ENCODE results near the gene RNF126.
A peak's percentile ranks its signal among the peaks of the same experiment; 100 is the strongest.
"Not testable (repeated sequence)": the region's sequence is repeated elsewhere in the genome, so short reads cannot be mapped to it uniquely, and the experiment has no call there.

RNF126 gene

DNA sequence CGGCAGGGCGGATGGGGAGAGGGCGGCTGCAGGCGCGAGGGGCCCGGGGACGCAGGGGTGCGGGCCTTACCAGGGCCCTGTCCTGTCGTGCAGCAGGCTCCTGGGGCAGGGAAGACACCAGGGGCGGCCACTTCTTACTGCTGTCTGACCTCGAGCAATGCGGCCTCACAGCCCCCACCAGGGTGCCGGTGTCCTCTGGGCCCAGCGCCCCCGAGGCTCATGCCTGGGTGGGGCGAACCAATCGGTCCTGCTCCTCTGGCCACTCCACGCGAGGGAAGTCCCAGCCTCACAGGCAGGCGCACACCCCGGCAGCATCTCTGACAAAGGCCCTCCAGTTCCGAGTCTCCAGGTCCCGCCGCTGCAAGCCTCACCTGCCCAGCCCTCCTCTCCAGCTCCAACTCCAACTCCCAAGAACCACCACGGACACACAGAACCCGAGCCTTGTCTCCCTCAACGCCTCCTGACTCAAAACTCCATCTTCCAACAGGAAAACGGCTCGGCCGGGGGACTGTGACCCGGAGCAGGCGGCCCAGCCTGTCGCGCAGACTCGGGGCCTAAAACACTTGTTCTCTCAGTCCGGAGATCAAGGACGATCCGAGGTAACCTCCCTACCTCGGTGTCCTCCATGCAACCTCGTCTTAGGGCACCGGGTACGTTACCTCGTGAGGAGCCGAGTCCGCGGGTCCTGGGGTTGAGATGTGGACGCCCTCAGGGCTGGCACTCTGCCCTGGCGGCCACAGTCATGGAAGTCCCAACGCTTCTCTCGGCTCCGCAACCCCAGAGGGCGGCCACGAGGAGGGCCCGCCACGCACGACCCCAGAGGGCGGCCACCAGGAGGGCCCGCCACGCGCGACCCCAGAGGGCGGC, 16.9 kb downstream of the RNF126 start:
- DNase-seq: no peak

DNA sequence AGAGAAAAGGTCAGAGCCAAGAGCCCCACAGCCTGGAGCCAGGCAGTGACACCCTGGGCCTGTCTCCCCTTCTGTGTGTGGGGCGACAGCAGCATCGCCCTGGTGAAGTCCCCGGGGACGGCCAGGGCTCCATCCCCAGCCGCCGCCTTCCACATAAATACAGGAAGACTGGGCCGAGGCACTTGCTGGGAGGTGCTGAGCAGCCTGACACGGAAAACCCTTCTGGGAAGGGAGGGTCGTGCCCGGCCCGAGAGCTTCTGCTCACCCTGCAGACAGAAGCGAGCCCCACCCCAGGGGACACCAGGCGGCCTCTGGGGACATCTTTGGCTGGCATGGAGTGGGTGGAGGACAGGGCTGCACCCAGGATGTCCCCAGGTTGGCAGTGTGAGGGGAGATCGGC, 18.2 kb downstream of the RNF126 start:
- no peak for DNase-seq

DNA sequence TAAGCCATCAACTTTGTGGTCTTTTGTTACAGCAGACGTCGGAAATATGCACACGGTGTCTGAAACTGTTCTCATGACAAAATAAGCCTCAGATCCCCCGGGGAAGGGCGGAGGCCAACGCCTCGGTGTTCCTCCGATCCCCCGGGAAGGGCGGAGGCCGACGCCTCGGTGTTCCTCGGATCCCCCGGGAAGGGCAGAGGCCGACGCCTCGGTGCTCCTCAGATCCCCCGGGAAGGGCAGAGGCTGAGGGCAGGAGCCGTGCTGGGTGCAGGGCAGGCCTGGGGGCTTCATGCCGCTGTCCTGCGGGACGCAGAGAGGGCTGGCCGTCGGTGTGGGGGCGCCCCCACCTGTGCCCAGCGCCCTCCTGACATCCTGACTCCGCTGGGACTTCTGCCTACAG, 18.7 kb downstream of the RNF126 start:
- no peak for DNase-seq

DNA sequence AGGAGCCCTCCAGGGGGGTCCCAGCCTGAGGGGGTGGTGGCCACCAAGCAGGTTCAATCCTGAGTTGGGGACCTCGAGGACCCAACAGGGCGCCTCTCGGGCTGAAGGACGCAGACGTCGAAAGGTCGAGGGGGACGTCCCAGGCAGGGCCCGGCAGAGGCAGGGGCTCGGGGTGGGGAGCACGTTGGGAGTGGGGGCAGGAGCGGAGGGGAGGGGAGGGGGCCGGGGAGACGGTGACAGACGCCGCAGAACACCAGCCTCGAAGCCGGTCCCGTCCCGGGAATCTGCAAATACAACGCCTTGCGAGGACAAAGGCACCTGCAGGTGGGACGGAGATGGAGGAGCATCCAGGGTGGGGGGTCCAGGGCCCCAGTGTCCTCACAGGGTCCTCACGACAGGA, 19.3 kb downstream of the RNF126 start:
- no peak for DNase-seq

DNA sequence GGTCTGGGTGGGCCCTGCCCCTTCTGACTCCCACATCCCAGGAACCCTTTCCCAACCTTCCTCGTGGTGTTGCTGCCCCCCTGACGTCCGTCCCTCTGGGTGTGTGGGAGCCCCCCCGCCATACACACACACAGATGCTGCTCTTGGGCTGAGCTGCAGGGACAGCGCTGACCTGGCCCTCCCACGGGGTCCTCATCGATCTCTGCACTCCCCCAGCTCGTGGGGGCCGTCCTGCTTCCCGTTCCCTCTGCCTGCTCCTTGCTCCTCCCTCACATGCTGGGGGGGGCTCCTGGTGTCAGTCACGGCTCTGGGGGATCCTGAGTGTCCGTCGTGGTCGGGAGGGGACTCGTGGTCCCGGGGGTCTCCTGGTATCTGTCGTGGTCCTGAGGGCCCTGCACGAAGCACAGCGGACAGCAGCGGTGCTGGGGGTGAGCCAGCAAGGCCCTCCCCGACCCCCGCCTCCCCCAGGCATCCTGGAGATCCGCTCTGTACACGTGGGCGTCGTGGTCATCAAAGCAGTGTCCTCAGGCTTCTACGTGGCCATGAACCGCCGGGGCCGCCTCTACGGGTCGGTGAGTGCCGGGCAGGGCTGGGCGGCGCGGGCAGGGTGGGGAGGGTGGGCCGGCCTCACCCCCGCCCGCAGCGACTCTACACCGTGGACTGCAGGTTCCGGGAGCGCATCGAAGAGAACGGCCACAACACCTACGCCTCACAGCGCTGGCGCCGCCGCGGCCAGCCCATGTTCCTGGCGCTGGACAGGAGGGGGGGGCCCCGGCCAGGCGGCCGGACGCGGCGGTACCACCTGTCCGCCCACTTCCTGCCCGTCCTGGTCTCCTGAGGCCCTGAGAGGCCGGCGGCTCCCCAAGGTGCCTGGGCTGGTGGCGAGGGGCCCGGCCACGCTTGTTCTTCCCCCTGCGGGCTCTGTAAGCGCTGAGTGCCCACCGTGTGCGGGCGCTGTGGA, 20.0 kb downstream of the RNF126 start:
- DNase-seq: no peak

DNA sequence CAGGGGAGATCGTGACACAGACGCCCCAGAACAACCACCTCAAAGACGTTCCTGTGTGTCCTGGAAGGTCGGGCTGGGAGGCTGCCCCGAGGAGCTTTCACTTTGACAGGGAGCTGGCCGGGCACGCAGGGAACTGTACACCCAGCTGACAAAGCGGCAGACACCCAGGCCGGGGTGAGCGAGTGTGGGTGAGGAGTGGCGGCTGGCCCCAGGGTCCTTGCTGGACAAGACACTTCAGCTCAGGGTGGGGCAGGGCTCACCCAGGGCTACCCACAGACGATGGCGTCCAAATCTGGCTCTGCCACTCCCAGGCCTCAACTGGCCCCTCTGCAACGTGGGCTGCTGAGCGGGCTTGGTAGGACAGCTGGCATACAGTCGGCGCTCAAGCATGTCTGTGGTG, 21.3 kb downstream of the RNF126 start:
- no peak for DNase-seq

DNA sequence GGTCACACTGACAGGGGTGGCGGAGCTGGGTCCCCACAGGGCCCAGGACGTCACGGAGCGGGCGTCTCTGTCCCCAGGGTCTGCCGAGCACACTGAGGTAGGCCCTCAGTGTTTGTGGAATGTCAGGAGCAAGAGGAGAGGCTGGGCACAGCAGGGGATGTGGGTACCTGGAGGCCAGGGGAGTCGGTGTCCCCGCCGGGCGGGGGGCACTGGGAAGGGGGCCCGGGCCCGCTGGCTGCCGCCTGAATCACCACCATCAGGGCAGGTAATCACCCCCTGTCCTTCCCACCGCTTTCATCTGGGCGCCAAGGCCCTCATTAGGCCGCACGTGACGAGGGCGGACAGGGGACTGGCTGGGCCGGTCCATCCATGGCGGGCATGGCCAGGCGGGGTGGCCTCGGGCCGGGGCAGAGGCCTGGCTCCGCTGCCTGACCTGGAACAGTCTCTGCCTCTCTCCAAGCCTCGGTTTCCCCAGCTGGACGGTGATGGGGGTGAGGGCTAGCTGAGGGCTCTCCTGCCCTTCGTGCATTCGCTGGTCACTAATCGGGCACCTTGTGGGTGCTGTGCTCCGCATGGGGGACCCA, 22.3 kb downstream of the RNF126 start:
- no peak for DNase-seq

DNA sequence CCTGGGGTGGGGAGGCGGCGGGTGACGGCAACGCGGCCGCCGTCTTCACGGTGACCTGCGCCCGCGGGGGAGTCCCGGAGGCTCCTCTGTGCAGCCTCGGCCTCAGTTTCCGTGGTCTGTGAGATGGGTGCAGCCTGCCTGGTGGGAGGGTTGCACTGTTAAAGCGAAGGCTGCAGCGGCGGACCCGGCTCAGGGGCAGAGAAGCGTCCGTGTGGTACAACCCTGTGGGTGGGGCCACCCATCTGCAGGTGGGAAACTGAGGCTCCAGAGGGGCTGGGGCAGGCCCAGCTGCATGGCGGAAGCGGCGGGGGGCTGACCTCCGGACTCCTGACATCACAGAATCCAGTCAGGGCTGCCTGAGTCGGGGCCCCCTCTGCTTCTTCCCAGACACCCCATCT, 22.9 kb downstream of the RNF126 start:
- DNase-seq: no peak

DNA sequence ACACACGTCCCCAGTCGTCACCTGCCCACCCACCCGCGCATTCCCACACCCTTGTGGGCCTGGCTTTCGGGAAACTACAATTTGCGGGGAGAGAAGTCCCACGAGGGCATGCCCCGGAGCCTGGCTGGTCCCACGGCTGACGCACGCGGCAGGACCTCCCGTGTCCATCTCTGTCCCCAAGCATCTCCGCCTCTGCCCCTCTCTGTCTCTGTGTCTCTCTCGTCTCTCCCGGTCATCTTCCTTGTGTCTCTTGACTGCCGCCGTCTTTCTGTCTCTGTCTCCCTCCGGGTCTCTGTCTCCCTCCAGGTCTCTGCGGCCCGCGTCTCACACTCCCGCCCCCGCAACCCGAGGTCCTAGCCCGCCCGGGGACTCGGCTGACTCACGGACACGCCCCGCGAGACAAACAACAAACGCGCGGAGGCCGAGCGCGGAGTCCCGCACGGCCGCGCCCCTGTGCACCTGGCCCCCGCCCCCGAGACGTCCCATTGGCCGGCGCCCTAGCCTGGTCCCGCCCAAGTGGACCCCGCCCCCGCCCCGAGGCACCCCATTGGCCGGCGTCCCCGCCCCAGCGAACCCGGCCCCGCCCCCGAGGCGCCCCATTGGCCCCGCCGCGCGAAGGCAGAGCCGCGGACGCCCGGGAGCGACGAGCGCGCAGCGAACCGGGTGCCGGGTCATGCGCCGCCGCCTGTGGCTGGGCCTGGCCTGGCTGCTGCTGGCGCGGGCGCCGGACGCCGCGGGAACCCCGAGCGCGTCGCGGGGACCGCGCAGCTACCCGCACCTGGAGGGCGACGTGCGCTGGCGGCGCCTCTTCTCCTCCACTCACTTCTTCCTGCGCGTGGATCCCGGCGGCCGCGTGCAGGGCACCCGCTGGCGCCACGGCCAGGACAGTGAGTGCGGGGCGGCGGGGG, 23.5 kb downstream of the RNF126 start, which contains the start of gene FGF22:
TSS of gene FGF22 (plus strand) at position 627 of the 908 bp plus-strand sequence. CDS start at position 674, 47 bp downstream.
- peak; percentile 62 to 77 for DNase-seq

DNA sequence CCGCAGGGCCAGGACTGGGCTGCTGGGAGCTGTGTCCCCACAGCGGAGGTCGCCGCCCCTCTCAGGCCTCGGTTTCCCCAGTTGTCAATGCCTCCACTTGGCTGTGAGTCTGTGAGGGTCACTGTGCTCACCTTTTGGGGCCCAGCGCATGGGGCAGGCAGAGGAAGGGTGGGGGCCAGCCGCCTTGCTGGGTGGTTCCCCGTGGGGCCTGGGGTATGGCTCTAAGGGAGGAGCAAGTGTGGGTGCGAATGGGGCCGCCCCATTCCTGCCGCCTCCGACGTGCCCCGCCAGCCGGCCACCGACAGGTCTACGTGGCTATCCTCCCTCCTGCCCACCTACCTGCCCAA, 24.1 kb downstream of the RNF126 start:
- no peak for DNase-seq

DNA sequence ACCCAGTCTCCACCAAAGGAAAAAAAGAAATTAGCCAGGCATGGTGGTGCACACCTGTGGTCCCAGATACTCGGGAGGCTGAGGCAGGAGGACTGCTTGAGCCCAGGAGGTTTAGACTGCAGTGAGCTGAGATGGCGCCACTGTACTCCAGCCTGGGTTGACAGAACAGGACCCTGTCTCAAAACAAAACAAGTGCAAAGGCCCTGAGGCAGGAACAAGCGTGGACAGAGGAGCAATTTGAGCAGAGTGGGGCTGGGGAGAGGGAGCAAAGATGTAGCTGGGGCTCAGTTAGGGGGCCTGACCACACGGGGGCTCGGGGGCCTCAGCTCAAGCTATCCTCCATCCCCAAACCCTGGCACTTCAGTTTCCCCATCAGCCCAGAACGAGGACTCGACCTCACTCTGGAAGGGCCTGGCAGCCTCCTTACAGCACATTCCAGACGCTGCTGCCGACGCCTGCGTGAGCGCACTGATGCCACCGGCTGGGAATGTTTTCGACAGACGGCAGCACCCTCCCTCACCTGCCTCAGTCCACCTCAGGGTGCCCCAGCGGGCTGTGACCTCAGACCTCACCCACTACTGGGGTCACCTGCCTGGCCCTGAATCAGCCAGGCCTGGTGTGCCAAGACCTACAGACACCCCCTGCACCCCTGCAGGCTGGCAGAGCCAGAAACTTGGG, 27.9 kb downstream of the RNF126 start:
- no peak for DNase-seq

DNA sequence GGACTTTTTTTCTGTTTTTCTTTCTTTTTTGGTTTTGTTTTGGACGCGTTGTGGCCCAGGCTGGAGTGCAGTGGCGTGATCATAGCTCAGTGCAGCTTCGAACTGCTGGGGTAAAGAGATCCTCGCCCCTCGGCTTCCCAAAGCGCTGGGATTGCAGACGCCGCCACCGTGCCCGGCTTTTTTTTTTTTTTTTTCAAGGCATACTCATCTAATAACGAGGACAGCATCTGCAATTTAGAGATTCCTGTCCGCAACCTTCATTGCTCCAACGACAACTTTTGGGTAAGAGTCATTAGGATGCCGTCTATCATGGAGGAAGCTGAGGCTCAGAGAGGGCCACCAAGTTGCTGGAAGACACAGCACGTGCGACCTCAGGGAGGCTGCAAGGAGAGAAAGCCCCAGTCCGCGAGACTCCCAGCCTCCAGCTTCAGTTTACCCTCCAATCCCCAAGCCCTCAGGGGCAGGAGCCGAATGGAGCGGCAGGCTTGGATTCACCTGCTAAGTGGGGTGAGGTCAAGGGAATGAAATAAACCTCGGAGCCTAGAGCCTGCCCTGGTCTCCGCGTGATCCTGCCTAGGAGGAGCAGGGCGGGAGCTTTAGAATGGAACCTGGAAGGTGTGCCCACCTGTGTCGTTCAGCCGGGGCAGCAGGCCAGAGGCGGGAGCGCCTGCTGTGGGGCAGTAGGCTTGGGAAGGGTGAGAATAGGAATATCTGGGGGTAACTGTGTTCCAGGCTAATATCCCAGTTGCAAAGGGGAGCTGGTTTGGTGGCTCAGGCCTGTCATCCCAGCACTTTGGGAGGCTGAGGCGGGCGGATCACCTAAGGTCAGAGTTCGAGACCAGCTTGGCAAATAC, 29.0 kb downstream of the RNF126 start:
- DNase-seq: no peak

DNA sequence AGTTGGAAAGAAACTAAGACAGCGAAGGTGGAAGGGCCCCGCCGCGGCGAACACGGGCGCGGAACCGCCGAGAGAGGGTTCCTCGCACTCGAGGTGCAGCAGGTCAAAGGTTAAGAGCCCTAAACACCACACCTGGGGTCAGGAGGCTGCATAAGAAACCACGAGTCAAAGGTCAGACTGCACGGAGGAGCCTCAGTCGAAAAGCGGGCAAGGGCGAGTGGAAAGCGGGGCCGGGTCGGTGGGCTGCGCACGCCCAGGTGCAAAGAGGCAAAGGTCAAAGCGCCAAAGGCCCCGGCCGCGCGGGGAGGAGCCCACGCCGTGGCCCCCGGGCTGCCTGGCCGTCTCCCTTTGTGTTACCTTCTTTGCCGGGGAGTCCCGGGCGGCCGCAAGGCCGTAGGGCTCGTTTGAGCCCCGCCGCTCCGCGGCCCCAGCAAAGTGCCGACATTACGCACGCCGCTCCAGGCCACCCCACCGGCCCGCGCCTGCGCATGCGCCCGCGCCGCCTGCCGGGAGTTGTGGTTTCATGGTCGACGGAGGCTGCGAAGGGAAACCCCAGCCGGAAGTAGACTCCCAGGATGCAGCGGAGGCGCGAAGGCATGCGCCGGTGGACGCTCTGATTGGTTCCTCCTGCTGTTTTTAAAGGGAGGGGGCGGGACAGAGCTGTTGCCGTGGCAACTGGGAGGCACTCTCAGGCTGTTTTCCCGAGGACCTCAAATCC, 29.8 kb downstream of the RNF126 start, which contains the start of gene POLRMT:
TSS of gene POLRMT (minus strand) at position 470 of the 718 bp plus-strand sequence. CDS start at position 445, 25 bp downstream.
- DNase-seq: peak; percentile 92 to 94

DNA sequence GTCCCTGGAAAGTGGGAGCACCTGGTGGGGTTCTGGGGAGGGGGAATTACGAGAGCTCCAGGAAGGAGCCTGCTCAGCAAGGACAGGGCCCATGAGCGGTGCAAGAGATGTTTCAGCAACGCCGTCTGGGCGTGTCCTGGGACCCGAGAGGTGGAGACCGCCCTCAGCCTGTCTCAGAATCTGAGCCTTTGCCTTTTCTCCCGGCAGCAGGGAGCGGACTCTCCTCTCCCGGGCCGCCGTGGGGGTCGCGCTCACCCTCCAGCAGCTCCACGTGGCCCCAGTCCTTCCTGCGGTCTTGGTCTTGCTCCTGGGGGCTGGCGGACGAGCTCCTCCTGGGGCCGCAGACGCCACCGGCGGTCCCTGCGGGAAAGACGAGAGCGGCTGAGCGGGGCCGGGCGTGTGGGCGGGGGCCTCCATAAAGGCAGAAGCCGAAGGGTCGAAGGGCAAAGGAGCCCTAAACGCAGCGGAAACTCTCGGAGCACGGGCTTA, 30.4 kb downstream of the RNF126 start:
- peak in 1 of 2 experiments; percentile 24 for DNase-seq

DNA sequence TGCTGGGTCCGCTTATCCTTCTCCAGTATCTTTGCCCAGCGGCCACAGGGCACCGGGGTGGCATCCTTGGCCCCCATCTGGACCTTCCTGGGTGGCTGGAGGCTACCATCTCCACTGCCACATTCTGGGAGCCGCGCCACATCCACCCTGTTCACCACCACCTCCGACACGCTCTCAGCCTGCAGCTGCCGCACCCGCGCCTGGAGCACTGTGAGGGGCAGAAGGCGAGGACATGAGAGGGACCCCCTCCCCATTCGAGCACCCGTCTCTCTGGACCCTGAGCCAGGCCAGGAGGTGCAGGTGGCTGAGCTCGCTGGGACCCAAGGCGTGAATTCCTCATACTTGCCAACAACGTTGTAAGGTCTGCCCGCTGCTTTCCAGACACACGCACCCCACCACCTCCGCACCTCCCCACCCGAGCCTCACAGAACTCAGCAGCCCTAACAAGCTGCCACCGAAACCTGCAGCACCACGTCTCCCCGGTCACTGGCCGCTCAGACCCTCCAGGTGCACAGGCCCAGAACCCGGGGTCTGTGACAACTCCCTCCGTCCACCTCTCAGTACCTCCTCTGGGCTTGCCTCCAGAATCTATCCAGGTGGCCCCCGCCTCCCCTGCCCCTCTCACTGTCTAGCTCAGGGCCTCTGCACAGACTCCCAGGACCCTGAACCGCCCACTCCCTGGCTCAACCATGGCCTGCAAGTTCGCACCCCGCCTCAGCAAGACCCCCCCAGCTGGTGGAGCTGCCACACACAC, 32.9 kb downstream of the RNF126 start:
- DNase-seq: no peak

DNA sequence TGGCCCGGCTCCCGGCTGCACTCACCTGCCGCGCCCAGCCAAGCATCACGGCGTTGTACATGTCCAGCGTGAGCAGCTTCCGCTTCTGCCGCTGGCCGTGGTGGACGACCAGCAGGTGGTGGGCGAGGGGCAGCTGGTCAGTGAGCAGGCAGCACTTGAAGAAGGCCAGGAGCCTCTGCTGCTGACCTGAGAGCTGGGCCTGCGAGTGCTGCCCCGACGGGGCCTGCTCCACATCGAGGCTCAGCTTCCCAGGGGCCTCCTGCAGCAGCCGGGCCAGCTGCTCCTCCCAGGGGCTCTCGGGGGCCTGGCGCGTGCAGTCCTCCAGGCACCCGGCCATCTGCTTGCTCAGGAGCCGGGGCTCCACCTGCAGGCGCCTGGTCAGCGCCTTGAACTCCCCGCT, 33.5 kb downstream of the RNF126 start:
- DNase-seq: not testable (repeated sequence)

DNA sequence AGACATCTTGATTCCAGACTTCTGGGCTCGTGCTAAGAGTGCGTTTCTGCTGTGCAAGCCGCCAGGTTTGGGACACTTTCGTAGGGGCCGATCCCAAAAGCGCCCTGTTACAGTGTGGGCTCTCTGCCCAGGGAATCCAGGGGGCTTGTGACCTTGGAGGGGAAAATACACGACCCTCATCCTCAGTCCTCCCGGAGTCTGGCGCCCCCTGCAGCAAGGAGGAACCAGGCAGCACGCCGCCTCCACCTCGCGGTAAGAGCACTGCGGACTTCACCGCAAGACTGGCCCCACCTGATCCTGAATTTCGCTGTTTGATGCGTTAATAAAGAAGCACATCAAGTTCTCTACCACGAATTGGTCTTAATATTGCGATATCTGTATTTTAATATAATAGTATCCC, 34.8 kb downstream of the RNF126 start:
- DNase-seq: no peak

DNA sequence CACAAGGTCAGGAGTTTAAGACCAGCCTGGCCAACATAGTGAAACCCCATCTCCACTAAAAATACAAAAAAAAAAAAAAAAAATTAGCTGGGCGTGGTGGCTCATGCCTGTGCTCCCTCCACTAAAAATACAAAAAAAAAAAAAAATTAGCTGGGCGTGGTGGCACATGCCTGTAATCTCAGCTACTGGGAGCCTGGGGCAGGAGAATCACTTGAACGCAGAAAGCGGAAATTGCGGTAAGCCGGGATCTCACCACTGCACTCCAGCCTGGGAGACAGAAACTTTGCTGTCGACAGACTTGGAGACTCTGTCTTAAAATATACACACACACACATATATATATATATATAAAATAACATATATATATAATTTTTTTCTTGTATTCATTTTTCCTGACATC, 36.4 kb downstream of the RNF126 start:
- DNase-seq: not testable (repeated sequence)

DNA sequence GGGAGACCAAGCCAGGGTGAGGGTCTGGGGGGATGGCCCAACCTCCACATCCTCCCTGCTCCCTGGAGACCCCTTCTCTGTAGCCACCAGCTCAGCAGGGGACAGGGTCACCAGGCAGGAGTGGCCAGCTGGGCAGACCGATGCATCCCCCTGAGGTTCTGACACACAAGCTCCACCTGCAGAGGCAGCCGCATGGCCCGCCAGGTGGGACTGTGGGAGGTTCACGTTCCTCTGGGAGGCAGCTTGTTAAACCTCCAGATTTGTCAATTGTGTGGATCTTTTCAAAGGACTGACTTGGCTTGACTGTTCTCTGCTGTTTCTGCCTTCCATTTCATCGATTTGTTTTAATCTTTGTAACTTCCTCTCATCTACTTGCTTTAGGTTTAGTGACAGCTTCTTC, 37.8 kb downstream of the RNF126 start:
- no peak for DNase-seq
